Kidney (tissue), 14 donors: Measurements from ENCODE around the gene JAML. TPM values are rescaled to one million over a fixed set of nuclear protein-coding genes. Genes with fewer than 3 reads are reported as not detected.

ENCODE experiments used
- DNase-seq, 5 donors: peaks; one replicate each; pipeline ENCODE4 v3.0.0-alpha.2; 2013 to 2020
- FAIRE-seq: peaks from 2 replicates; lab custom pipeline; 2012; peaks lifted over from hg19 to GRCh38; lab: Jason Lieb, UNC
- H3K27ac ChIP-seq, 2 donors: one replicate each; pipeline ENCODE4 v1.7.0; 2013; ENCODE audit warnings: low read depth in 2 of 2, low read length in 2 of 2, inconsistent platforms in 1 of 2
- H3K27me3 ChIP-seq: one replicate; pipeline ENCODE4 v1.7.1; 2013; ENCODE audit warnings: low read length, inconsistent platforms; ENCODE audit not compliant: control insufficient read depth, insufficient read depth
- H3K36me3 ChIP-seq, 3 donors: one replicate each; pipeline versions ENCODE4 v1.7.0 to v1.7.1; 2013; ENCODE audit warnings: low read length in 3 of 3, control low read depth in 1 of 3, inconsistent platforms in 1 of 3; ENCODE audit not compliant: insufficient read depth in 3 of 3, control insufficient read depth in 2 of 3
- H3K4me1 ChIP-seq, 3 donors: one replicate each; pipeline versions ENCODE4 v1.7.0 to v1.7.1; 2013; ENCODE audit warnings: low read length in 3 of 3, inconsistent platforms in 1 of 3, low read depth in 1 of 3; ENCODE audit not compliant: control insufficient read depth in 2 of 3, insufficient read depth in 2 of 3
- H3K4me3 ChIP-seq, 3 donors: one replicate each; pipeline versions ENCODE4 v1.7.0 to v1.8.1; 2013; ENCODE audit warnings: low read length in 3 of 3, control low read depth in 1 of 3, inconsistent platforms in 1 of 3
- H3K9ac ChIP-seq, 3 donors: one replicate each; pipeline versions ENCODE4 v1.7.0 to v1.7.1; 2013; ENCODE audit warnings: low read length in 3 of 3, control low read depth in 1 of 3, inconsistent platforms in 1 of 3
- H3K9me3 ChIP-seq, 3 donors: one replicate each; pipeline versions ENCODE4 v1.7.0 to v1.7.1; 2013; ENCODE audit warnings: low read length in 3 of 3, control low read depth in 1 of 3, inconsistent platforms in 1 of 3; ENCODE audit not compliant: control insufficient read depth in 2 of 3, insufficient read depth in 1 of 3
- intact Hi-C: fragments of 100-400 bp; cut with DNase I; formaldehyde crosslinking; loops from one replicate; pipeline ENCODE4 v1.11.1; 2022
- polyA plus RNA-seq: library from polyadenylated mRNA; stranded (reverse); fragments of 350-450 nt; fragmentation: Illumina TruSeq; extraction: RNeasy Lipid Tissue Mini Kit (QIAGEN cat#74804); gene quantifications from one replicate; pipeline ENCODE4 v1.2.3, GENCODE V29; 2014; ENCODE audit warnings: low read depth, low replicate concordance; ENCODE audit not compliant: insufficient read depth
- total RNA-seq: library from RNA; stranded (reverse); fragmentation: NEBNext Ultra II Directional; extraction: Animal tissue kit (Norgen Biotek cat#: 25700); gene quantifications from one replicate; pipeline ENCODE4 v1.2.1, GENCODE V29; 2021
- TF ChIP-seq, protein P1 (sequence below): IDR thresholded peaks from 3 replicates; pipeline ENCODE4 v1.5.1; 2012; ENCODE audit warnings: mild to moderate bottlenecking, moderate library complexity, borderline replicate concordance; ENCODE audit not compliant: insufficient read depth; ENCODE audit errors: extremely low read depth
- donor health status: control.
- donor health status: control.
- donor health status: control.
- donor health status: control.
- donor health status: control.
- donor health status: DM: yes; HTN: yes; CAD: no.
- donor health status: Normal renal cell carcinoma (clear cell type).

Gene JAML
- total and polyA plus RNA-seq, 2 donors from 2014 or later: 2.5 to 17.1 TPM

DNA sequence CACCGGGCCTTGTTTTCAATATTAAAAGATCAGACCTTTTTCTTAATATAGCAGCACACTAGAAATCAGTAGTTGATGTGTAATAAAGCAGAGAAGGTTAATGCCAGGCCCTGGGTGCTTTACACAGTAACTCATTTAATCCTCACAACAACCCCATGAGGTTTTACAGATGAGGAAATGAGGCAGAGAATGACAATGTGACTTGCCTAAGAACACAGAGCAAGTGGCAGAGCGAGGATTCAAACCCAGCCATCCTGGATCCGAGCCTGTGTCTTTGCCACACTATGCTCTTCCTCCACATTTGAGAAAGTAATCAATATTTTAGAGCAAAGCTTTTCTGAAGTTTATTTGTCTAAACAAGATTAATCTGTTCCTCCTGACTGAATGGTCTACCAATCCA is 7.2 kb downstream of the JAML start:
- DNase-seq: no peak
- no peak overlapping the region for H3K27ac ChIP-seq
- intact Hi-C loops: no loop called here
- H3K9me3 ChIP-seq: no peaks in the 10 kb centered on the region
- no peaks in the 10 kb centered on the region for H3K27me3 ChIP-seq
- FAIRE-seq: no peak
- no peak overlapping the region for H3K9ac ChIP-seq
- no peaks in the 10 kb centered on the region for H3K36me3 ChIP-seq
- H3K4me3 ChIP-seq: no peak overlapping the region
- TF ChIP-seq, protein P1, sequence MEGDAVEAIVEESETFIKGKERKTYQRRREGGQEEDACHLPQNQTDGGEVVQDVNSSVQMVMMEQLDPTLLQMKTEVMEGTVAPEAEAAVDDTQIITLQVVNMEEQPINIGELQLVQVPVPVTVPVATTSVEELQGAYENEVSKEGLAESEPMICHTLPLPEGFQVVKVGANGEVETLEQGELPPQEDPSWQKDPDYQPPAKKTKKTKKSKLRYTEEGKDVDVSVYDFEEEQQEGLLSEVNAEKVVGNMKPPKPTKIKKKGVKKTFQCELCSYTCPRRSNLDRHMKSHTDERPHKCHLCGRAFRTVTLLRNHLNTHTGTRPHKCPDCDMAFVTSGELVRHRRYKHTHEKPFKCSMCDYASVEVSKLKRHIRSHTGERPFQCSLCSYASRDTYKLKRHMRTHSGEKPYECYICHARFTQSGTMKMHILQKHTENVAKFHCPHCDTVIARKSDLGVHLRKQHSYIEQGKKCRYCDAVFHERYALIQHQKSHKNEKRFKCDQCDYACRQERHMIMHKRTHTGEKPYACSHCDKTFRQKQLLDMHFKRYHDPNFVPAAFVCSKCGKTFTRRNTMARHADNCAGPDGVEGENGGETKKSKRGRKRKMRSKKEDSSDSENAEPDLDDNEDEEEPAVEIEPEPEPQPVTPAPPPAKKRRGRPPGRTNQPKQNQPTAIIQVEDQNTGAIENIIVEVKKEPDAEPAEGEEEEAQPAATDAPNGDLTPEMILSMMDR: no peak
- no peaks in the 10 kb centered on the region for H3K4me1 ChIP-seq

DNA sequence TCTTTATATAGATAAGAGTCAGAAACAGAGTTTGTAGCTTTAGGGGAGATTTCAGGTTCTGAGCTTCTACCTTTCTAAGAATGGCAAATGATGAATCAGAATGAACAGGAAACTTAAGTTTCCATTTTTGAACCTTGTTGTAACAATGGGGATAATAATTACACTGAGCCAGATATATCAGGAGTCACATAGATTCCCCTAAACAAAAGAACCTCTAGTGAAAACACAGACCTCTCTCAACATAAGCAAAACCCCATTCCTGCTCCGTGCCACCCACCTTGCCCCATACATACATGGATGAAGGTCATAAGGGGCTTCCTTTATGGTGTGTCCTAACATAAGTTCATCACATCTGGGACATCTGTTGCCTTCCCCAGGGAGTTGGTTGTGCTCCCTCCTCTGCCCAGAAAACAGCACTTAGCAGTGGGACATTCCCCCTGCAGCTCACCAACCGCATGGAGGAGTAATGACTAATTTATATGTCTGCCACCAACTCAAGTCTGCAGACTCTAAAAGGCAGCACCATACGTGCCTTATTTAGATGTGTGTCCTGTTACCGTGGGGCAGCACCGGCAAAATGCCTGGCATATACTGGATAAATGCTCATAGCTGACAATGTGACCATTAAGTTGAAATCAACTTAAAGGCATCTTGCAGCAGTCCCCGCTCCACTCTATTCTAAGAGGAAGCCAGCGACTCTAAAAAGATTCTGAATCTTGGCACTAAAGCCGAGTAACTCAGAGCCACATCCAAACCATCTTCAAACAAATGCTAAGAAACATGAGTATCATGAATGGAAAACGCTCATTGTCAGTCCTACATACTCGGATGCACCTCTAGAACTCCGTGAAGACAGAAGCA is 8.0 kb downstream of the JAML start:
- intact Hi-C loops: no loop called here
- Histone ChIP-seq H3K27me3 (no peaks in the 10 kb centered on the region), H3K4me3 (no peak overlapping the region), H3K4me1 (no peaks in the 10 kb centered on the region), H3K9me3 (no peaks in the 10 kb centered on the region), H3K36me3 (no peaks in the 10 kb centered on the region), H3K27ac (no peak overlapping the region), H3K9ac (no peak overlapping the region)
- TF ChIP-seq, protein P1: no peak
- DNase-seq (no peak), FAIRE-seq (no peak)

DNA sequence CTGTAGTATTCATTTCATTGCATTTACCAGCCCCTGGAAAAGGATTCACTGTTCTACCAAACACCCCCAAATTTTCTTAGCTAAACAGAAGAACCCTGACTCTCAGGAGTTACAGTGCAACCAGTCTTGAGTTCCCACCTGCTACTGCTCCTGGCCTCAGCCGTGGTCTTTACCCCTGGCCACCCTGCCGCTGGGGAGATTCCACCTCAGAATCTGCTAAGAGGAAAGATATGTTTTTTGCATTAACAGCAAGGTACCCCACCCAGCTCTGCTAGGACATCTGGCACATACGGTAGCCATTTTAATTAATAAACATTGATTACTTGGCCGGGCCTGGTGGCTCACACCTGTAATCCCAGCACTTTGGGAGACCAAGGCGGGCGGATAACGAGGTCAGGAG is 9.0 kb downstream of the JAML start:
- Histone ChIP-seq H3K36me3 (no peaks in the 10 kb centered on the region), H3K9ac (no peak overlapping the region), H3K9me3 (no peaks in the 10 kb centered on the region), H3K27ac (no peak overlapping the region), H3K4me3 (no peak overlapping the region), H3K27me3 (no peaks in the 10 kb centered on the region), H3K4me1 (no peaks in the 10 kb centered on the region)
- FAIRE-seq (no peak), DNase-seq (no peak)
- TF ChIP-seq, protein P1: no peak
- intact Hi-C loops: no loop called here
